Measurements from ENCODE around the gene LGALS9B.
"Not testable (repeated sequence)": the region's sequence is repeated elsewhere in the genome, so short reads cannot be mapped to it uniquely, and the experiment has no call there.

Gene LGALS9B

DNA sequence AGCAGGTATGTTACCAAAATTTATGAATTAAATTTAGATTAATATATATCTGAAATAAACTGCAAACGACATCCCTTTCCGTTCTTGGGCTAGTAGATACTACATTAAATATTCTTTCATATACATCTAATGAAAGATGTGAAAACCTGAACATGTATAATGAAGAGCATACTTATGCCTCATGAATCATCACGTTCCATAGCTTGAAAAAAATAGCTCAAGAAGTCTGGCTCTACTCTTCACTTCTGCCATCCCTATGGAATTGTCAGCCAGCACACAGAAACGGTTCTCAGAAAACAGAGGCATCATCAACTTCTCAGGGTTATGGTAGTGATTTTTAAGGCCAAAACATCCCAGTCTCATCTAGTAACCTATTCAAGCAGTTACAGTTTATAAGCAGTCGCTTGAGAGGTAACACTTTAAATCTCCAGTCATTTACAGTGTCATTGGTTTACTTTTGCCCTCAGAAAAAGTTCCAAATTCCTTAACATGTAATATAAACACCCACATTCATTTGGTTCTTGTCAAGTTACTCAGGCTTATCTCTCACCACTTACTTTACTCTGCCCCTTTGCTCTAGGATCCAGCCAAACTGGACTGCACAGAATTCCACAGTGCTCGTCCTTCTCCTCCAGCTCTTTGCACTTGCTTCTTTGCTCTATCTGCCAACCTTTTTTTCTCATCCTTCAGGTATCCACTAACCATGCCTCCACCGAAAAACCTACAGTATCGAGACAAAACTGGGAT, 66.6 kb downstream of the LGALS9B start:
- H3K27ac ChIP-seq (ENCODE audit: low read depth, low read length); H3K36me3 ChIP-seq (ENCODE audit: insufficient read depth, low read length); H3K27me3 ChIP-seq (ENCODE audit: control insufficient read depth in 1 of 2, insufficient read depth in 2 of 2, low read length in 2 of 2); H3K4me1 ChIP-seq (ENCODE audit: insufficient read depth, low read length); H3K9me3 ChIP-seq (ENCODE audit: low read length); H3K9ac ChIP-seq (ENCODE audit: low read length); H3K4me3 ChIP-seq (ENCODE audit: low read depth in 1 of 2, low read length in 2 of 2): not testable (repeated sequence)
